HFF-Myc (cell line): ENCODE data around the gene CPSF7.

Experiments used
- DNase-seq: peaks from one replicate; pipeline ENCODE4 v3.0.0-alpha.2; 2011; ENCODE audit warnings: low read depth; ENCODE audit errors: extremely low read depth
- H3K4me3 ChIP-seq: replicated peaks from 2 replicates; pipeline ENCODE4 v1.5.1; 2011; ENCODE audit warnings: low read depth, mild to moderate bottlenecking, control low read depth, low read length
- CTCF ChIP-seq: IDR thresholded peaks from 2 replicates; pipeline ENCODE4 v1.5.1; 2012; ENCODE audit warnings: mild to moderate bottlenecking, low read depth, low read length, control low read depth; ENCODE audit errors: missing control alignments

CPSF7 gene

GRCh38 chr11:61377461-61378160 lies 52.2 kb downstream of the CPSF7 start:
- no peak for TF ChIP-seq CTCF
- no peak for DNase-seq
- H3K4me3 ChIP-seq = no peak overlapping the region

- no peak overlapping the region for H3K4me3 ChIP-seq
- no peak for DNase-seq
- no peak for TF ChIP-seq CTCF
Measured at GRCh38 chr11:61375761-61376108, 54.0 kb downstream of the CPSF7 start.

GRCh38 chr11:61372659-61373420 lies 56.9 kb downstream of the CPSF7 start:
- no peak for DNase-seq
- TF ChIP-seq CTCF = no peak
- H3K4me3 ChIP-seq = no peak overlapping the region

GRCh38 chr11:61370349-61371005 lies 59.3 kb downstream of the CPSF7 start:
- DNase-seq = no peak
- no peak overlapping the region for H3K4me3 ChIP-seq
- no peak for TF ChIP-seq CTCF

GRCh38 chr11:61369372-61370348 lies 60.1 kb downstream of the CPSF7 start:
- H3K4me3 ChIP-seq = no peak overlapping the region
- TF ChIP-seq CTCF = no peak
- no peak for DNase-seq

GRCh38 chr11:61368646-61369045 lies 61.1 kb downstream of the CPSF7 start:
- no peak for TF ChIP-seq CTCF
- H3K4me3 ChIP-seq = no peak overlapping the region
- DNase-seq = no peak
